HepG2 (cell line): ENCODE results near the gene ATRIP. TPM values are rescaled to one million over a fixed set of nuclear protein-coding genes. Genes with fewer than 3 reads are reported as not detected.

Experiments
- CBFB ChIP-seq: sonication (generic); formaldehyde crosslinking; IDR thresholded peaks from 2 replicates; pipeline ENCODE4 v1.4.0; 2020; ENCODE audit warnings: missing genetic modification reagents
- CENPT ChIP-seq: sonication (generic); formaldehyde crosslinking; IDR thresholded peaks from 2 replicates; pipeline ENCODE4 v1.8.0; 2022; ENCODE audit warnings: low read depth, mild to moderate bottlenecking, moderate library complexity, missing genetic modification reagents
- GATA4 ChIP-seq: sonication (generic); IDR thresholded peaks from 2 replicates; pipeline ENCODE4 v1.6.1; 2016; ENCODE audit warnings: antibody characterized with exemption, low read depth, borderline replicate concordance
- GPN1 ChIP-seq: sonication (generic); formaldehyde crosslinking; IDR thresholded peaks from 2 replicates; pipeline ENCODE4 v1.5.1; 2020; ENCODE audit warnings: missing genetic modification reagents, borderline replicate concordance
- HOXA5 ChIP-seq: sonication (generic); formaldehyde crosslinking; IDR thresholded peaks from 2 replicates; pipeline ENCODE4 v1.4.0; 2020; ENCODE audit warnings: missing genetic modification reagents
- IRF2 ChIP-seq: IDR thresholded peaks from 2 replicates; pipeline ENCODE4 v1.6.1; 2018; ENCODE audit warnings: missing genetic modification reagents, missing compliant biosample characterization
- MTF1 ChIP-seq: sonication (generic); formaldehyde crosslinking; IDR thresholded peaks from 2 replicates; pipeline ENCODE4 v1.5.0; 2020; ENCODE audit warnings: missing genetic modification reagents
- MYNN ChIP-seq: sonication (generic); formaldehyde crosslinking; IDR thresholded peaks from 2 replicates; pipeline ENCODE4 v1.4.0; 2020; ENCODE audit warnings: mild to moderate bottlenecking, low read depth, missing genetic modification reagents
- RFX1 ChIP-seq: fragments of 450-650 bp; IDR thresholded peaks from 2 replicates; pipeline ENCODE4 v1.6.1; 2017
- SOX6 ChIP-seq, 2 experiments: fragments of 450-650 bp in 1 of 2; sonication (generic) in 1 of 2; formaldehyde crosslinking in 1 of 2; IDR thresholded peaks; 2 replicates each; pipeline versions ENCODE4 v1.4.0 to v1.6.1; 2017 to 2020; ENCODE audit warnings: antibody characterized with exemption in 1 of 2, mild to moderate bottlenecking in 1 of 2, missing genetic modification reagents in 1 of 2
- SP5 ChIP-seq: IDR thresholded peaks from 2 replicates; pipeline ENCODE4 v1.6.1; 2016; ENCODE audit warnings: low read depth, borderline replicate concordance
- TEAD3 ChIP-seq: optimal IDR thresholded peaks from 2 replicates; pipeline ENCODE3; 2016; ENCODE audit warnings: borderline replicate concordance
- ZBTB1 ChIP-seq: sonication (generic); formaldehyde crosslinking; IDR thresholded peaks from 2 replicates; pipeline ENCODE4 v1.4.0; 2020; ENCODE audit warnings: missing genetic modification reagents, borderline replicate concordance
- ZFP36L1 ChIP-seq: sonication (generic); formaldehyde crosslinking; IDR thresholded peaks from 2 replicates; pipeline ENCODE4 v1.8.0; 2022; ENCODE audit warnings: mild to moderate bottlenecking, missing genetic modification reagents, moderate library complexity
- ZMYM3 ChIP-seq: sonication (generic); formaldehyde crosslinking; IDR thresholded peaks from 2 replicates; pipeline ENCODE4 v1.5.1; 2020; ENCODE audit warnings: mild to moderate bottlenecking, missing genetic modification reagents
- ZNF101 ChIP-seq: sonication (generic); formaldehyde crosslinking; IDR thresholded peaks from 2 replicates; pipeline ENCODE4 v1.4.0; 2020; ENCODE audit warnings: mild to moderate bottlenecking, low read depth, missing genetic modification reagents, borderline replicate concordance
- ZNF225 ChIP-seq: sonication (generic); formaldehyde crosslinking; IDR thresholded peaks from 2 replicates; pipeline ENCODE4 v1.4.0; 2020; ENCODE audit warnings: mild to moderate bottlenecking, missing genetic modification reagents
- ZNF432 ChIP-seq: sonication (generic); formaldehyde crosslinking; IDR thresholded peaks from 2 replicates; pipeline ENCODE4 v1.5.0; 2020; ENCODE audit warnings: missing genetic modification reagents, mild to moderate bottlenecking, borderline replicate concordance
- ZNF589 ChIP-seq: sonication (generic); formaldehyde crosslinking; conservative IDR thresholded peaks from 2 replicates; pipeline ENCODE4 v1.8.0; 2022; ENCODE audit warnings: mild to moderate bottlenecking, moderate library complexity, missing genetic modification reagents
- polyA plus RNA-seq, 8 experiments: library from polyadenylated mRNA; depleted of rRNA in 3 of 8; stranded (reverse) in 7 of 8; unstranded in 1 of 8; fragments of >200 nt; fragmentation: Illumina TruSeq in 4 of 8; extraction: Trizol in 4 of 8; gene quantifications; 2 replicates each; pipeline versions ENCODE4 v1.2.1 to v1.2.3, GENCODE V29; 2011 to 2016; ENCODE audit warnings: low read depth in 4 of 8, missing spikeins in 1 of 8, mixed read lengths in 1 of 8; ENCODE audit not compliant: insufficient read depth in 1 of 8
- total RNA-seq, 5 experiments: library from RNA; depleted of rRNA; stranded (reverse); fragments of >200 nt; fragmentation: Illumina TruSeq; extraction: Trizol; gene quantifications; 2 replicates each; pipeline ENCODE4 v1.2.3, GENCODE V29; 2016; ENCODE audit warnings: low read depth in 1 of 5
- TF ChIP-seq, protein P1 (sequence below): sonication (generic); formaldehyde crosslinking; IDR thresholded peaks from 2 replicates; pipeline ENCODE4 v1.4.0; 2020; ENCODE audit warnings: missing genetic modification reagents
- TF ChIP-seq, protein P2 (sequence below): sonication (generic); formaldehyde crosslinking; IDR thresholded peaks from 2 replicates; pipeline ENCODE4 v1.9.0; 2022; ENCODE audit warnings: missing genetic modification reagents, mild to moderate bottlenecking, borderline replicate concordance
- TF ChIP-seq, protein P3 (sequence below): sonication (generic); formaldehyde crosslinking; IDR thresholded peaks from 2 replicates; pipeline ENCODE4 v1.5.0; 2020; ENCODE audit warnings: mild to moderate bottlenecking, missing genetic modification reagents
- TF ChIP-seq, protein P4 (sequence below): sonication (generic); formaldehyde crosslinking; IDR thresholded peaks from 2 replicates; pipeline ENCODE4 v1.4.0; 2020; ENCODE audit warnings: missing genetic modification reagents

ATRIP gene
- total and polyA plus RNA-seq, 2 of the 13 experiments (the other 11 are each of a cell fraction or from before 2014, with no cell fraction given), result 5.1 to 12.5 TPM

DNA sequence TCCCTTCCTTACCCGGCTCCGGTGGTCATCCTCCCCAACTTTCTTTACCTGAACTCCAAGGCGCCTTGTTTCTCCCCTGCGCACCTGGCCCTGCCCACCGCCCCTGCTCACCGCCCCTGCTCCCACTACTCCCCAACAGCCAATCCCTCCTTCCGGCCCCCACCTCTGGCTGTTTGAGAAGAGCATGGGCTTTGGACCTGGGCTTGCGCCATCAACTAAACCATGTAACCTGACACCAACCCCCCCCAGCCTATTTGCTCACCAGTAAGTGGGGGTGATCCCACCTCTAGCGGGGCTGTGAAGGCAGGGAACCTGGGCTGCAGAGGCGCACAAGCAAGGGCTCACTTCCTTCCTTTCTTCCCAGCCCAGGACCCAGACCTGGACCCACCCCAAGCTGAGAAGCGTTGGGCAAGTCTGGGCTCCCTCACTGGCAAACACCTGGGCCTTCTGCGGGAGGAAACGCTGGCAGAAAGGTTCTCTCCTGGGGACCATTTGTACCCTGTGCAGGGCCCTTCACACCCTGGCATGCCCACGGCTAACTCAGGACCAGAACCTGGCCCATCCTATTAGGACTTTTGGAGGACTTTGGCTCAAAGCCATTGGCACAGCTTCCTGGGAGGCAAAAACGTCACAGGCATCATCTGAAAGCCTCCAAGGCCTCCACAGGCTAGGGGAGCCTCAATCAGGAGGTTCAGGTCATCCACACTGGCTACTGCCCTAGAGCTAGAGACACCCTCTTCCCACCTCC, 16.4 kb upstream of the ATRIP start, which contains the start of gene PLXNB1 (continued):
- TF ChIP-seq SOX6 (IDR thresholded peaks at IDR 0.05) (no peak), SOX6 (CRISPR knock-in tag; IDR thresholded peaks at IDR 0.05) (peak; percentile 94), SP5 (CRISPR knock-in tag) (peak; percentile 94), GATA4 (peak; percentile 38; the same call in 1 of the 2 replicates), ZMYM3 (CRISPR knock-in tag) (peak; percentile 82), RFX1 (no peak), CENPT (CRISPR knock-in tag) (no peak), ZNF432 (CRISPR knock-in tag) (no peak), ZNF225 (CRISPR knock-in tag) (no peak; the same call in 1 of the 2 replicates), IRF2 (peak; percentile 68; the same call in 1 of the 2 replicates), ZNF101 (CRISPR knock-in tag) (peak; percentile 88; the same call in 1 of the 2 replicates), ZBTB1 (CRISPR knock-in tag) (0 out of 2 replicates have a peak, but pooled peaks have one; percentile 24), MTF1 (no peak), CBFB (0 out of 2 replicates have a peak, but pooled peaks have one; percentile 36), ZFP36L1 (0 out of 2 replicates have a peak, but pooled peaks have one; percentile 64), ZNF589 (CRISPR knock-in tag) (peak; percentile 96), TEAD3 (CRISPR knock-in tag) (peak; percentile 84), HOXA5 (CRISPR knock-in tag) (0 out of 2 replicates have a peak, but pooled peaks have one; percentile 80), GPN1 (CRISPR knock-in tag) (no peak), MYNN (CRISPR knock-in tag) (peak; percentile 60; the same call in 1 of the 2 replicates)
- TF ChIP-seq, protein P1, sequence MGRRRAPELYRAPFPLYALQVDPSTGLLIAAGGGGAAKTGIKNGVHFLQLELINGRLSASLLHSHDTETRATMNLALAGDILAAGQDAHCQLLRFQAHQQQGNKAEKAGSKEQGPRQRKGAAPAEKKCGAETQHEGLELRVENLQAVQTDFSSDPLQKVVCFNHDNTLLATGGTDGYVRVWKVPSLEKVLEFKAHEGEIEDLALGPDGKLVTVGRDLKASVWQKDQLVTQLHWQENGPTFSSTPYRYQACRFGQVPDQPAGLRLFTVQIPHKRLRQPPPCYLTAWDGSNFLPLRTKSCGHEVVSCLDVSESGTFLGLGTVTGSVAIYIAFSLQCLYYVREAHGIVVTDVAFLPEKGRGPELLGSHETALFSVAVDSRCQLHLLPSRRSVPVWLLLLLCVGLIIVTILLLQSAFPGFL (CRISPR knock-in tag), result no peak
- TF ChIP-seq, protein P2, sequence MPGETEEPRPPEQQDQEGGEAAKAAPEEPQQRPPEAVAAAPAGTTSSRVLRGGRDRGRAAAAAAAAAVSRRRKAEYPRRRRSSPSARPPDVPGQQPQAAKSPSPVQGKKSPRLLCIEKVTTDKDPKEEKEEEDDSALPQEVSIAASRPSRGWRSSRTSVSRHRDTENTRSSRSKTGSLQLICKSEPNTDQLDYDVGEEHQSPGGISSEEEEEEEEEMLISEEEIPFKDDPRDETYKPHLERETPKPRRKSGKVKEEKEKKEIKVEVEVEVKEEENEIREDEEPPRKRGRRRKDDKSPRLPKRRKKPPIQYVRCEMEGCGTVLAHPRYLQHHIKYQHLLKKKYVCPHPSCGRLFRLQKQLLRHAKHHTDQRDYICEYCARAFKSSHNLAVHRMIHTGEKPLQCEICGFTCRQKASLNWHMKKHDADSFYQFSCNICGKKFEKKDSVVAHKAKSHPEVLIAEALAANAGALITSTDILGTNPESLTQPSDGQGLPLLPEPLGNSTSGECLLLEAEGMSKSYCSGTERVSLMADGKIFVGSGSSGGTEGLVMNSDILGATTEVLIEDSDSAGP (CRISPR knock-in tag), result peak; percentile 83; the same call in 1 of the 2 replicates
- TF ChIP-seq, protein P3, sequence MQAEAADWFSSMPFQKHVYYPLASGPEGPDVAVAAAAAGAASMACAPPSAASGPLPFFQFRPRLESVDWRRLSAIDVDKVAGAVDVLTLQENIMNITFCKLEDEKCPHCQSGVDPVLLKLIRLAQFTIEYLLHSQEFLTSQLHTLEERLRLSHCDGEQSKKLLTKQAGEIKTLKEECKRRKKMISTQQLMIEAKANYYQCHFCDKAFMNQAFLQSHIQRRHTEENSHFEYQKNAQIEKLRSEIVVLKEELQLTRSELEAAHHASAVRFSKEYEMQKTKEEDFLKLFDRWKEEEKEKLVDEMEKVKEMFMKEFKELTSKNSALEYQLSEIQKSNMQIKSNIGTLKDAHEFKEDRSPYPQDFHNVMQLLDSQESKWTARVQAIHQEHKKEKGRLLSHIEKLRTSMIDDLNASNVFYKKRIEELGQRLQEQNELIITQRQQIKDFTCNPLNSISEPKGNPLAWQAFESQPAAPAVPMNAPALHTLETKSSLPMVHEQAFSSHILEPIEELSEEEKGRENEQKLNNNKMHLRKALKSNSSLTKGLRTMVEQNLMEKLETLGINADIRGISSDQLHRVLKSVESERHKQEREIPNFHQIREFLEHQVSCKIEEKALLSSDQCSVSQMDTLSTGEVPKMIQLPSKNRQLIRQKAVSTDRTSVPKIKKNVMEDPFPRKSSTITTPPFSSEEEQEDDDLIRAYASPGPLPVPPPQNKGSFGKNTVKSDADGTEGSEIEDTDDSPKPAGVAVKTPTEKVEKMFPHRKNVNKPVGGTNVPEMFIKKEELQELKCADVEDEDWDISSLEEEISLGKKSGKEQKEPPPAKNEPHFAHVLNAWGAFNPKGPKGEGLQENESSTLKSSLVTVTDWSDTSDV, result peak; percentile 44; the same call in 1 of the 2 replicates
- TF ChIP-seq, protein P4, sequence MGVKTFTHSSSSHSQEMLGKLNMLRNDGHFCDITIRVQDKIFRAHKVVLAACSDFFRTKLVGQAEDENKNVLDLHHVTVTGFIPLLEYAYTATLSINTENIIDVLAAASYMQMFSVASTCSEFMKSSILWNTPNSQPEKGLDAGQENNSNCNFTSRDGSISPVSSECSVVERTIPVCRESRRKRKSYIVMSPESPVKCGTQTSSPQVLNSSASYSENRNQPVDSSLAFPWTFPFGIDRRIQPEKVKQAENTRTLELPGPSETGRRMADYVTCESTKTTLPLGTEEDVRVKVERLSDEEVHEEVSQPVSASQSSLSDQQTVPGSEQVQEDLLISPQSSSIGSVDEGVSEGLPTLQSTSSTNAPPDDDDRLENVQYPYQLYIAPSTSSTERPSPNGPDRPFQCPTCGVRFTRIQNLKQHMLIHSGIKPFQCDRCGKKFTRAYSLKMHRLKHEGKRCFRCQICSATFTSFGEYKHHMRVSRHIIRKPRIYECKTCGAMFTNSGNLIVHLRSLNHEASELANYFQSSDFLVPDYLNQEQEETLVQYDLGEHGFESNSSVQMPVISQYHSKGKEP (CRISPR knock-in tag), result no peak
